ENCODE data around the gene FANK1.
"Not testable (repeated sequence)": the region's sequence is repeated elsewhere in the genome, so short reads cannot be mapped to it uniquely, and the experiment has no call there.

Gene FANK1

GRCh38 chr10:125896088-125896934, at the start of gene FANK1:
Gene FANK1 (plus strand): TSS chr10:125896564. CDS start chr10:125896643, 79 bp downstream.
- in situ Hi-C loops (cut with HindIII; ENCODE audit: low sequenced_read_pairs): not testable (repeated sequence)

- in situ Hi-C loops (cut with HindIII; ENCODE audit: low sequenced_read_pairs): no loop called here
Measured at GRCh38 chr10:125846894-125847293, 49.5 kb upstream of the FANK1 start.

- in situ Hi-C loops (cut with HindIII; ENCODE audit: low sequenced_read_pairs): no loop called here
Measured at GRCh38 chr10:125848371-125848770, 48.0 kb upstream of the FANK1 start.

- in situ Hi-C loops (cut with HindIII; ENCODE audit: low sequenced_read_pairs): no loop called here
Measured at GRCh38 chr10:125848857-125849256, 47.5 kb upstream of the FANK1 start.

- in situ Hi-C loops (cut with HindIII; ENCODE audit: low sequenced_read_pairs): no loop called here
Measured at GRCh38 chr10:125849448-125849847, 46.9 kb upstream of the FANK1 start.

GRCh38 chr10:125850766-125851731, 45.3 kb upstream of the FANK1 start:
- in situ Hi-C loops (cut with HindIII; ENCODE audit: low sequenced_read_pairs): no loop called here

- in situ Hi-C loops (cut with HindIII; ENCODE audit: low sequenced_read_pairs): no loop called here
Measured at GRCh38 chr10:125852487-125852886, 43.9 kb upstream of the FANK1 start.

- in situ Hi-C loops (cut with HindIII; ENCODE audit: low sequenced_read_pairs): no loop called here
Measured at GRCh38 chr10:125857185-125857760, 39.1 kb upstream of the FANK1 start.

- in situ Hi-C loops (cut with HindIII; ENCODE audit: low sequenced_read_pairs): no loop called here
Measured at GRCh38 chr10:125859128-125859817, 37.1 kb upstream of the FANK1 start.

- in situ Hi-C loops (cut with HindIII; ENCODE audit: low sequenced_read_pairs): no loop called here
Measured at GRCh38 chr10:125865120-125865519, 31.2 kb upstream of the FANK1 start.

- in situ Hi-C loops (cut with HindIII; ENCODE audit: low sequenced_read_pairs): no loop called here
Measured at GRCh38 chr10:125866421-125867029, 29.8 kb upstream of the FANK1 start.

GRCh38 chr10:125868372-125868975, 27.9 kb upstream of the FANK1 start:
- in situ Hi-C loops (cut with HindIII; ENCODE audit: low sequenced_read_pairs): no loop called here

GRCh38 chr10:125871338-125871737, 25.0 kb upstream of the FANK1 start:
- in situ Hi-C loops (cut with HindIII; ENCODE audit: low sequenced_read_pairs): no loop called here

GRCh38 chr10:125878957-125879835, 17.2 kb upstream of the FANK1 start:
- in situ Hi-C loops (cut with HindIII; ENCODE audit: low sequenced_read_pairs): no loop called here

GRCh38 chr10:125880719-125881118, 15.6 kb upstream of the FANK1 start:
- in situ Hi-C loops (cut with HindIII; ENCODE audit: low sequenced_read_pairs): no loop called here

GRCh38 chr10:125881192-125881591, 15.2 kb upstream of the FANK1 start, which contains the start of gene DHX32:
Gene DHX32 (minus strand): TSS chr10:125881292. CDS start chr10:125880824, 468 bp downstream.
- in situ Hi-C loops (cut with HindIII; ENCODE audit: low sequenced_read_pairs): no loop called here

GRCh38 chr10:125882596-125882995, 13.8 kb upstream of the FANK1 start:
- in situ Hi-C loops (cut with HindIII; ENCODE audit: low sequenced_read_pairs): no loop called here

GRCh38 chr10:125883211-125883610, 13.2 kb upstream of the FANK1 start:
- in situ Hi-C loops (cut with HindIII; ENCODE audit: low sequenced_read_pairs): no loop called here

Measured in DLD1 (cell line).